Colonic mucosa (tissue), 4 donors: ENCODE measurements around the gene PCAT7. TPM values are rescaled to one million over a fixed set of nuclear protein-coding genes. Genes with fewer than 3 reads are reported as not detected.
A peak's percentile ranks its signal among the peaks of the same experiment; 100 is the strongest.
"Not testable (repeated sequence)": the region's sequence is repeated elsewhere in the genome, so short reads cannot be mapped to it uniquely, and the experiment has no call there.

Experiments
- DNase-seq: peaks from one replicate; pipeline ENCODE4 v3.0.0-alpha.2; 2020
- H3K27ac ChIP-seq: fragments of 200-600 bp; one replicate; pipeline ENCODE4 v1.8.0; 2021
- H3K27me3 ChIP-seq: fragments of 200-600 bp; one replicate; pipeline ENCODE4 v1.8.0; 2021
- H3K36me3 ChIP-seq: fragments of 200-600 bp; one replicate; pipeline ENCODE4 v1.8.0; 2021
- H3K4me1 ChIP-seq: fragments of 200-600 bp; one replicate; pipeline ENCODE4 v1.8.0; 2021; ENCODE audit warnings: mild to moderate bottlenecking
- H3K4me3 ChIP-seq: fragments of 200-600 bp; one replicate; pipeline ENCODE4 v1.8.0; 2021
- H3K9ac ChIP-seq, 2 donors: one replicate each; pipeline ENCODE4 v1.7.0; 2013; ENCODE audit warnings: control low read depth in 2 of 2, low read depth in 2 of 2, low read length in 2 of 2
- H3K9me3 ChIP-seq: fragments of 200-600 bp; one replicate; pipeline ENCODE4 v1.8.0; 2021
- intact Hi-C: fragments of 100-400 bp; cut with DNase I; formaldehyde crosslinking; loops from one replicate; pipeline ENCODE4 v1.14.1; 2022
- total RNA-seq, 2 donors: library from RNA; stranded (reverse); fragmentation: NEBNext Ultra II Directional in 1 of 2; extraction: Animal tissue kit (Norgen Biotek cat#: 25700) in 1 of 2; gene quantifications; one replicate each; pipeline ENCODE4 v1.2.1, GENCODE V29; 2021
- TF ChIP-seq, protein P1 (sequence below): fragments of 200-600 bp; IDR thresholded peaks from one replicate; pipeline ENCODE4 v1.8.0; 2022; ENCODE audit warnings: antibody characterized with exemption, mild to moderate bottlenecking
- donor health status: healthy.
- donor health status: DM: no; HTN: no; CAD: no.
- donor health status: DM: no; HTN: no; CAD: no.

Gene PCAT7
- total RNA-seq, 2 donors from 2014 or later, result 2.1 to 2.5 TPM

DNA sequence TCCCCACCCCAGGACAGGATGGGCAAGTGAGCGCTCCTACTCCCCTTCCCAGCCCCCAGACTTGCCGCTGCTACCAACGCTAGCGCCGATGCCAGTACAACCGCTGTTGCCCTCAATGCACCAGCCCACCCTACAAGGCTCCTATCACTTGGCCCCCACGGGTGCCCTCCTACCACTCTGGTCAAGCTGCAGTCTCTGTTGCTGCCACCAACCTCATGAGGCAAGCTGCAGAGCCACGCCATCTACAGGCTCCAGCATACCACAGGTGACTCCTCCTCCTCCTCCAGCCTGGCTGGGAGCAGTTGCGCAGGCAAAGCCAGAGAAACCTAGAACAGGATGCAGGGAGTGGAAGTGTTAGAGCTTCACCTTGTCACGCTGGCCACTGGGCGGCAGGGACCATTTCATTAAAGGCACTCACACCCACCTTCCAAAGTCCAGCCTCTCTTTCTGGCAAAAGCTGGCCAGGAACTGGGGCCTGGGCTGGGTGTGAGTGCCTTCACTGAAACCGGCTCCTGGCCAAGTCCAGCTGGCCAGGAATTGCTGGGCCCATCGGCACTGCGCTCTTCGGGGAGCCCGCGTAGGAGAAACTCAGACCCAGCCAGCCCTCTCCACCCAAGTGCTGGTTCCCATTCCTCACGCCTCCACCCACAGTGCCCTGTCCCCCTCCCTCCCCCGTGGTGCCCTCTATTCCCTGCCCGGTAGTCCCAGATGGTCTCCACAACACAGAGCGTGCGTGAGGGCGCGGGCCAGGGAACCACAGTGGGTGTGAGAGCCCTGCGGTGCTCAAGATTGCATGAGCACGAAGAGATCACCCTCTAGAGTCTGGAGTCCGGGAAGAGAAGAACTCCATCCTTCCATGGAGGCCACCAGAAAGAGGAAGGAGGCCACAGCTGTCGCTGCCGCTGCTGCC lies 1.6 kb upstream of the PCAT7 start:
- no peaks in the 10 kb centered on the region for H3K9me3 ChIP-seq
- DNase-seq, result peak; percentile 73
- peak overlapping the region in 1 of 2 donors; percentile 87 for H3K9ac ChIP-seq
- H3K27me3 ChIP-seq, result no peaks in the 10 kb centered on the region
- intact Hi-C loops, result loop anchor here (5.0 kb wide), 1 partner anchor 49 kb away; no protein-coding TSS in a partner anchor
- H3K36me3 ChIP-seq, result no peaks in the 10 kb centered on the region
- H3K4me1 ChIP-seq, result no peaks in the 10 kb centered on the region
- H3K27ac ChIP-seq, result peak overlapping the region; percentile 85
- peak overlapping the region; percentile 44 for H3K4me3 ChIP-seq
- TF ChIP-seq, protein P1, sequence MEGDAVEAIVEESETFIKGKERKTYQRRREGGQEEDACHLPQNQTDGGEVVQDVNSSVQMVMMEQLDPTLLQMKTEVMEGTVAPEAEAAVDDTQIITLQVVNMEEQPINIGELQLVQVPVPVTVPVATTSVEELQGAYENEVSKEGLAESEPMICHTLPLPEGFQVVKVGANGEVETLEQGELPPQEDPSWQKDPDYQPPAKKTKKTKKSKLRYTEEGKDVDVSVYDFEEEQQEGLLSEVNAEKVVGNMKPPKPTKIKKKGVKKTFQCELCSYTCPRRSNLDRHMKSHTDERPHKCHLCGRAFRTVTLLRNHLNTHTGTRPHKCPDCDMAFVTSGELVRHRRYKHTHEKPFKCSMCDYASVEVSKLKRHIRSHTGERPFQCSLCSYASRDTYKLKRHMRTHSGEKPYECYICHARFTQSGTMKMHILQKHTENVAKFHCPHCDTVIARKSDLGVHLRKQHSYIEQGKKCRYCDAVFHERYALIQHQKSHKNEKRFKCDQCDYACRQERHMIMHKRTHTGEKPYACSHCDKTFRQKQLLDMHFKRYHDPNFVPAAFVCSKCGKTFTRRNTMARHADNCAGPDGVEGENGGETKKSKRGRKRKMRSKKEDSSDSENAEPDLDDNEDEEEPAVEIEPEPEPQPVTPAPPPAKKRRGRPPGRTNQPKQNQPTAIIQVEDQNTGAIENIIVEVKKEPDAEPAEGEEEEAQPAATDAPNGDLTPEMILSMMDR, result peak; percentile 23

GRCh38 chr9:94554078-94554438 lies 825 bp upstream of the PCAT7 start:
- Histone ChIP-seq H3K36me3 (no peaks in the 10 kb centered on the region), H3K9ac (peak overlapping the region in 1 of 2 donors; percentile 87), H3K27ac (peak overlapping the region; percentile 85), H3K4me1 (no peaks in the 10 kb centered on the region), H3K4me3 (peak overlapping the region; percentile 44), H3K9me3 (no peaks in the 10 kb centered on the region), H3K27me3 (no peaks in the 10 kb centered on the region)
- TF ChIP-seq, protein P1, result no peak
- intact Hi-C loops, result loop anchor here (5.0 kb wide), 1 partner anchor 48 kb away; no protein-coding TSS in a partner anchor
- DNase-seq, result peak; percentile 72

GRCh38 chr9:94557376-94557775 lies 2.5 kb downstream of the PCAT7 start:
- Histone ChIP-seq H3K27me3 (no peaks in the 10 kb centered on the region), H3K9me3 (no peaks in the 10 kb centered on the region), H3K9ac (no peak overlapping the region), H3K27ac (no peak overlapping the region), H3K36me3 (no peaks in the 10 kb centered on the region), H3K4me3 (no peak overlapping the region), H3K4me1 (no peaks in the 10 kb centered on the region)
- intact Hi-C loops, result loop anchor here (5.0 kb wide), 1 partner anchor 65 kb away; no protein-coding TSS in a partner anchor
- TF ChIP-seq, protein P1, result no peak
- no peak for DNase-seq

DNA sequence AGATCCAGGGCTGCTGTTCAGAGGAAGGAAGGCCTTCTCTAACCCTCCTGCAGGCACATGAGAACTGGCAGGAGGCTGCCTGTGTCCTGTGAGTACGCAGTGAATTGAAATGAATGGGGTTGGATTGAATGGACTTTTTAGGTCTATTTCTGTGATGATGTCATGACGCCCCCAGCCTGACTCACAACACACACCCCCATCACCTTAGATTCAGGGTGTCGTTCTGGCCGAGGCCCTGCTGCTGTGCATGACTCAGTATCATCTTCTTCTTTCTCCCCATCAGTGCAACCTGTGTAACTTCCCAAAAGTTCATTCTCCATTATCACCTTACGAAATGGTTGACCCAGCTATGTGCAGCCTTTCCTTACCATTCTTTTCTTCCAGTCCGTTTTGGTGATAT lies 5.4 kb downstream of the PCAT7 start:
- no peak overlapping the region for H3K27ac ChIP-seq
- H3K36me3 ChIP-seq, result no peaks in the 10 kb centered on the region
- H3K27me3 ChIP-seq, result no peaks in the 10 kb centered on the region
- intact Hi-C loops, result no loop called here
- no peak for DNase-seq
- H3K4me1 ChIP-seq, result no peaks in the 10 kb centered on the region
- no peaks in the 10 kb centered on the region for H3K9me3 ChIP-seq
- H3K4me3 ChIP-seq, result no peak overlapping the region
- TF ChIP-seq, protein P1, result no peak
- no peak overlapping the region for H3K9ac ChIP-seq

DNA sequence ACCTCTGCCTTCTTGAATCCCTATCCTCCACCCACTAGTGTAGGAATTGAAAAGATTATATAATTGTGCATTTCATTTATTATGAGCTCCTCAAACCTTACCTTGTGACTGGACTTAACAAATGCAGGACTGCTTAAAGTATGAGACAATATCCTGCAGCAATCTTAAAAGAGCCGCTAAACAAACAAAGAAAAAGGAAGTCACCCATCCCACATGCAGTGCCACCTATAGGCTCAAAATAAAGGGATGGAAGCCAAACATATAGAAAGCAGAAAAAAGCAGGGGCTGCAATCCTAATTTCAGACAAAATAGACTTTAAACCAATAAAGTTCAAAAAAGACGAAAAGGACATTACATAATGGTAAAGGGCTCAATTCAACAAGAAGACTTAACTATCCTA lies 8.7 kb downstream of the PCAT7 start:
- Histone ChIP-seq H3K9ac (no peak overlapping the region), H3K4me3 (no peak overlapping the region), H3K36me3 (no peaks in the 10 kb centered on the region), H3K27ac (no peak overlapping the region), H3K9me3 (no peaks in the 10 kb centered on the region), H3K27me3 (no peaks in the 10 kb centered on the region), H3K4me1 (no peaks in the 10 kb centered on the region)
- DNase-seq, result no peak
- intact Hi-C loops, result no loop called here
- TF ChIP-seq, protein P1, result no peak

DNA sequence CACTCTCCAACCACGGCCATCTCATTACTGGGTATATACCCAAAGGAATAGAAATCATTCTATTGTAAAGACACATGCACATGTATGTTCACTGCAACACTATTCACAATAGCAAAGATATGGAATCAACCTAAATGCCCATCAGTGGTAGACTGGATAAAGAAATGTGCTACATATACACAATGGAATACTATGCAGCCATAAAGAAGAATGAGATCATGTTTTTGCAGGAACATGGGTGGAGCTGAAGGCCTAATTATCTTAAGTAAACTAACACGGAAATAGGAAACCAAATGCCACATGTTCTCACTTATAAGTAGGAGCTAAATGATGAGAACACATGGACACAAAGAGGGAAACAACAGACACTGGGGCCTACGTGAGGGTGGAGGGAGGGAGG lies 9.4 kb downstream of the PCAT7 start:
- H3K4me1 ChIP-seq, intact Hi-C loops, H3K9me3 ChIP-seq, H3K27ac ChIP-seq, H3K9ac ChIP-seq, H3K36me3 ChIP-seq, H3K4me3 ChIP-seq, H3K27me3 ChIP-seq, DNase-seq: not testable (repeated sequence)
